ENCODE measurements around the gene PDS5A.
"Not testable (repeated sequence)": the region's sequence is repeated elsewhere in the genome, so short reads cannot be mapped to it uniquely, and the experiment has no call there.

PDS5A gene

GRCh38 chr4:39977489-39978377, at the start of gene PDS5A:
Gene PDS5A (minus strand): TSS chr4:39977911. CDS start chr4:39976577, 1,334 bp downstream.
- DNase-seq (ENCODE audit: low spot score): peak; percentile 97

GRCh38 chr4:40024049-40024448, 46.3 kb upstream of the PDS5A start:
- DNase-seq (ENCODE audit: low spot score): not testable (repeated sequence)

- not testable (repeated sequence) for DNase-seq (ENCODE audit: low spot score)
Measured at GRCh38 chr4:40021116-40021515, 43.4 kb upstream of the PDS5A start.

- DNase-seq (ENCODE audit: low spot score): no peak
Measured at GRCh38 chr4:40020221-40020620, 42.5 kb upstream of the PDS5A start.

GRCh38 chr4:40016007-40016406, 38.3 kb upstream of the PDS5A start:
- no peak for DNase-seq (ENCODE audit: low spot score)

GRCh38 chr4:40003986-40004385, 26.3 kb upstream of the PDS5A start:
- peak; percentile 54 for DNase-seq (ENCODE audit: low spot score)

- no peak for DNase-seq (ENCODE audit: low spot score)
Measured at GRCh38 chr4:40000711-40001110, 23.0 kb upstream of the PDS5A start.

- no peak for DNase-seq (ENCODE audit: low spot score)
Measured at GRCh38 chr4:39998659-39999345, 21.1 kb upstream of the PDS5A start.

- no peak for DNase-seq (ENCODE audit: low spot score)
Measured at GRCh38 chr4:39996811-39997210, 19.1 kb upstream of the PDS5A start.

GRCh38 chr4:39994406-39994805, 16.7 kb upstream of the PDS5A start:
- DNase-seq (ENCODE audit: low spot score): no peak

- DNase-seq (ENCODE audit: low spot score): not testable (repeated sequence)
Measured at GRCh38 chr4:39989381-39989780, 11.7 kb upstream of the PDS5A start.

GRCh38 chr4:39987485-39987884, 9.8 kb upstream of the PDS5A start:
- no peak for DNase-seq (ENCODE audit: low spot score)

GRCh38 chr4:39978904-39979303, 1.2 kb upstream of the PDS5A start:
- DNase-seq (ENCODE audit: low spot score): no peak

- DNase-seq (ENCODE audit: low spot score): no peak
Measured at GRCh38 chr4:39978378-39978775, 666 bp upstream of the PDS5A start.

GRCh38 chr4:39976945-39977488, 694 bp downstream of the PDS5A start:
- peak; percentile 31 for DNase-seq (ENCODE audit: low spot score)

GRCh38 chr4:39976141-39976944, 1.4 kb downstream of the PDS5A start:
- peak; percentile 84 for DNase-seq (ENCODE audit: low spot score)

- DNase-seq (ENCODE audit: low spot score): peak; percentile 45
Measured at GRCh38 chr4:39975488-39976089, 2.1 kb downstream of the PDS5A start.

- not testable (repeated sequence) for DNase-seq (ENCODE audit: low spot score)
Measured at GRCh38 chr4:39973052-39973451, 4.7 kb downstream of the PDS5A start.

- no peak for DNase-seq (ENCODE audit: low spot score)
Measured at GRCh38 chr4:39970671-39971640, 6.8 kb downstream of the PDS5A start.

- DNase-seq (ENCODE audit: low spot score): no peak
Measured at GRCh38 chr4:39963656-39964055, 14.1 kb downstream of the PDS5A start.
